HG02938 (cell line): ENCODE measurements around the gene KCMF1.
A peak's percentile ranks its signal among the peaks of the same experiment; 100 is the strongest.

Experiments
- ATAC-seq: cut with Tn5 transposase; IDR thresholded peaks from one replicate; pipeline ENCODE4 v1.9.1; 2021; ENCODE audit warnings: mild to moderate bottlenecking, moderate library complexity; ENCODE audit not compliant: unreplicated experiment

KCMF1 gene

GRCh38 chr2:84972932-84973331, 2.0 kb downstream of the KCMF1 start:
- no peak for ATAC-seq

GRCh38 chr2:84980263-84980983, 9.5 kb downstream of the KCMF1 start:
- ATAC-seq: no peak

DNA sequence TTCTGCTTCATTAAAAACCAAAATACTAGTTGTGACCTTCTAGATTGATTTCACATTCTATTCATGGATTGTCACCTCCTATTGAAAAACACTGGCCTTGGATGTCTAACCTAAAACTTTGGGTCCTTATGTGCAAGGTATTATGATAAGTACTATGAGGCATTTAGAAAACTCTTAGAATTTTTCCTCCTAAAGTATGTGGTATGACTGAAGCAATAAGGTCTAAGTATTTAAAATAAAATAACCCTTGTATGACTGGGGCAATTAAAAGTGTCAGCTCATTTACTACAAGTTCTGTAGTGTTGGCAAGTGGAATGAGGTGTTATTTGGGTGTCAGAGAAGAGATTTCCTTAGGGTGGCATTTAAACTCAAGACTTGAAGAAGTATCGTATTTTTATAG, 15.1 kb downstream of the KCMF1 start:
- no peak for ATAC-seq

DNA sequence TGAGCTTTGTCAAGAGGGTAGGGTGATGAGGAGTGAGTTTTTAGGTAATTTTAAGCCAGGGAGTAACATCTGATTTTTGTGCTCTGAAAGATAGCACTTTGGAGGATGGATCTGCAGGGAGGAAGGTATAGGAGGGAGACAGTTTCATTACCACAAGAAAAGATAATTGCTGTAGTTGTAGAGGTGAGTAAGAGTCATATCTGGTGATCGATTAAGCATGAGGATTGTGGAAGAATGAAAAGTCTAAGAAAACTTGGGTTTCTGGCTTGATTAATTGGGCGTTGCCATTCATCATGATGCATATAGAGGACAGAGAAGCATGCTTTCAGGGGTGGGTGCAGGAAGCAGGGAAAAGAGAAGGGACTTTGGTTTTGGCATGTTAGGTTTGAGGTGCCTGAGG, 18.5 kb downstream of the KCMF1 start:
- no peak for ATAC-seq

- no peak for ATAC-seq
These were observed 19.0 kb downstream of the KCMF1 start for GRCh38 chr2:84989927-84990326.

GRCh38 chr2:84991404-84992160, 20.6 kb downstream of the KCMF1 start:
- ATAC-seq: no peak

- ATAC-seq: no peak
These were observed 24.9 kb downstream of the KCMF1 start for GRCh38 chr2:84995826-84996225.

- no peak for ATAC-seq
These were observed 25.9 kb downstream of the KCMF1 start for GRCh38 chr2:84996909-84997308.

- ATAC-seq: peak; percentile 65
These were observed 28.6 kb downstream of the KCMF1 start for GRCh38 chr2:84999553-84999955.

DNA sequence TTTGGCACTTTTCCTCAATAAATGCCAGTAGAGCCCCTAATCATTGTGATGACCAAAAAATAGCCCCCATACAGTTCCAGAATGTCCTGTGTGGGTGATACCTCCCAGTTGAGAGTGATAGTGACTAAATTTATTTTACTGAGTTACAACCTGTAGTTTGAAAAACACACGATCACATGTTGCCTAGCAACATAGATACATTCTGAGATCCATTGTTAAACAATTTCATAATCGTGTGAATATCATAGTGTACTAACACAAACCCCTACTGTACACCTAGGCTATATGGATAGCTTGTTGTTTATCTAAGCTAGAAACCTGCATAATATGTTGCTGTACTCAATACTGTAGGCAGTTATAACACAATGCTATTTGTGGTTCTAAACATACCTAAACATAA, 30.6 kb downstream of the KCMF1 start:
- ATAC-seq: no peak

DNA sequence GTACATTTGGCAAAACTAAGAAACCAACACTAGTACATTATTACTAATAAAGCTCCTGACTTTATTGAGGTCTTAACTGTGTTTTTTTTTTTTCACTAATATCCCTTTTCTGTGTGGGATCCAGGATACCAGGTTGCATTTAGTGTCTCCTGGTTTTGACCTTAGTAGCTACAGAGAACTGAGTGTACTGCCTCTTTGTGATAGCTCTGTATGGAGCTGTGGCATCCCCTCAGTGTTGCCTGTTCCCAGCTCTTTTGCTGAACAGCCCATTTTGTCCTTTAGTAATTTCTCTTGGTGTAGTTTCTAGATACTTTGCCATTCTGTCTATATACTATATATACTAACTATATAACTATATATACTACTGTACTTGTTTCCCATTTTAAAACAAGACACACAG, 31.6 kb downstream of the KCMF1 start:
- ATAC-seq: no peak

- no peak for ATAC-seq
These were observed 37.3 kb downstream of the KCMF1 start for GRCh38 chr2:85008252-85008651.

GRCh38 chr2:85009019-85009618, 38.2 kb downstream of the KCMF1 start:
- no peak for ATAC-seq

GRCh38 chr2:85010404-85010803, 39.4 kb downstream of the KCMF1 start:
- ATAC-seq: no peak

DNA sequence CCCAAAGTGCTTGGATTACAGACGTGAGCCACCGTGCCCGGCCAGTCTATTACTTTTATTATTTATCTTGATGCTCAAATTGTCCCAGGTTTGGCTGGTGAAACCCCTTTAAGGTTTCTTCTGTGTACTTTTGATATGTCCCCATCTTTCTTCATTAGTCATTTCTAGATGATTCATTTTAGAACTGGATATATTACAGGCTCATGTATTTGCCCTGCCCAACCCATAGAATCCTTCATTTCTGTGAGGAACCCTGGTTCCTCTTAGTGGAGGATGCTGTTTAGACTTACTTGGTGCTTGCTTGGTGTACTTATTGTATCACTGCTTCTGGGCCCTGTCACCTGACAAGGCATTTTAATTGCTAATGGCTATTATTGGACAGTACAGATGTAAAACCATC, 40.1 kb downstream of the KCMF1 start:
- ATAC-seq: no peak

- no peak for ATAC-seq
These were observed 40.8 kb downstream of the KCMF1 start for GRCh38 chr2:85011747-85012146.

- no peak for ATAC-seq
These were observed 41.5 kb downstream of the KCMF1 start for GRCh38 chr2:85012431-85012830.

- ATAC-seq: no peak
These were observed 41.9 kb downstream of the KCMF1 start for GRCh38 chr2:85012855-85013254.

DNA sequence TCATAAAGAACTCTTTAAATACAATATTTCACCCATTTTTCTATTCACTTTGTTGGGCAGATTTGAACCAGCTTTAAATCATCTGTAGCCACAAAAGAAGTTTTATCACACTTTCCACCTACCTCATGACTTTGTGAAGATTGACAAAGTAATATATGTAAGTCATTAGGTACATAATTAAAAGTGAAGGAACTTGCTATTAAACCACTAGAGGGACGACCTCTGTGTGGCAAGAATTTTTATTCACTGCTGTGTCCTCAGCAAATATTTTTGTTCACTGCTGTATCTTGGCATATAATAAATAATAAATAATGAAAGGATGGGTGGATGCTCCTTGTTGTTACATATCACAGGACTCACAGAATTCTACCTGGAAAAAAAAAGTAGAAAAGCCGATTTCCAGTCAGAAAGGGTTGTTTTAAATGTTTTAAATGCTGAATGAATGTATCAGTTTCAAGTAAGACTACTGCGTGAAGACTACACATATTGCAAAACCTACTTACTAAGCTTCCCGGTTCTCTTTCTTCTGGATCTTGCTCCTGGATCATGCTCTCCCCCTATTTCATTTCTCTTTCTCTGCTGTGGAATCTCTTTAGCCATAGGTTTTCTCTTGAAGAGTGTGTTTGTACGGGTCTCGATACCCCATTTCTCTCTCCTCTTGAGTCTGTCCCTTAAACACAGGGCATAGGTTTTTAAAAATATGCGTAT, 44.8 kb downstream of the KCMF1 start:
- ATAC-seq: no peak

DNA sequence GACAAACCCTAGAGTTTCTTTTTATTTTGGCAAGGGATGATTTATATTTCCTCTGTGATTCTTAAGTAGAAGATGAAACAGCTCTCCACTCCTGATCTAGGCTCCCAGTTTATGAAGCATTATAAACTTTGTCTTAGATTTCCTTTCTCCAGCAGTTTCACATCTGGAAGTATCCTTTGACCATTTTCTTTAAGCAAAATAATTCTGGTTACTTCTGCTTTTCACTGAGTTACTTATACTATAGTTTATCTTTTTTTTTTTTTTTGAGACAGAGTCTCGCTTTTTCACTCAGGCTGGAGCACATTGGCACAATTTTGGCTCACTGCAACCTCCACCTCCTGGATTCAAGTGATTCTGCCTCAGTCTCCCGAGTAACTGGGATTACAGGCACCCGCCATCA, 45.5 kb downstream of the KCMF1 start:
- no peak for ATAC-seq

GRCh38 chr2:85017411-85018048, 46.6 kb downstream of the KCMF1 start:
- no peak for ATAC-seq
